AG04449 (cell line): ENCODE data around the gene FEZF1.

Source experiments
- CTCF ChIA-PET: fragments of 350-600 bp; formaldehyde crosslinking; extraction: SDS; loops from one replicate; lab custom pipeline; 2021; ENCODE audit warnings: antibody characterized with exemption; lab: Yijun Ruan, JAX
- POLR2A ChIA-PET: fragments of 400-600, 350-600 bp; formaldehyde crosslinking; extraction: SDS; loops from one replicate; lab custom pipeline; 2020; ENCODE audit warnings: antibody characterized with exemption, inconsistent platforms; lab: Yijun Ruan, JAX
- DNase-seq: peaks from one replicate; pipeline ENCODE4 v3.0.0-alpha.2; 2010; ENCODE audit warnings: low read depth, low spot score
- H3K4me3 ChIP-seq: 2 replicates; pipeline ENCODE4 v1.5.1; 2011; ENCODE audit warnings: low read depth, mild to moderate bottlenecking, control low read depth, low read length
- CTCF ChIP-seq: IDR thresholded peaks from one replicate; pipeline ENCODE4 v1.5.1; 2011; ENCODE audit warnings: mild to moderate bottlenecking, moderate library complexity, low read length, control low read depth, inconsistent platforms; ENCODE audit not compliant: insufficient read depth; ENCODE audit errors: missing control alignments

The FEZF1 gene

DNA sequence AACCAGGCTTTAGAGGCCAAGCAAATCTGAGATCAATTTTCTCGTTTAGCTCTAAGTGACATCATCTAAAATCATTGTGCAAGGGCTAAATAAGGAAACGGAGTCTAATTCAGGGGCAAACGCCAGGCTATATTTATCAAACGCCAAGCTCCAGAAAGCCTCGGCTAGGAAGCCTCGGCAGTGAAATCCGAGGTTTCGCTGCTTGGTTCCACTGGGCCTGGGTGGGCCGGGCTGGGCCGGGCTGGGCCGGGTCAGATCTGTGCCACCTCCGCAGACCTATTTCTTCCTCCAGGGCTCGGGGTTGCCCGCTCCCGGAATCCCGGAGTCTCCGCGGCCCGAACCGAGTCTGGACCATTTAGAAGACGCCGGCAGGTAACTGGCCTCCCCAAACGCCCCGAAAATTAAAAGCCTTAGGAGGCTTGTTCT is 459 bp upstream of the FEZF1 start:
- TF ChIP-seq CTCF = no peak
- H3K4me3 ChIP-seq = no peak overlapping the region
- CTCF ChIA-PET = no interaction called here
- POLR2A ChIA-PET = no interaction called here
- DNase-seq = no peak

DNA sequence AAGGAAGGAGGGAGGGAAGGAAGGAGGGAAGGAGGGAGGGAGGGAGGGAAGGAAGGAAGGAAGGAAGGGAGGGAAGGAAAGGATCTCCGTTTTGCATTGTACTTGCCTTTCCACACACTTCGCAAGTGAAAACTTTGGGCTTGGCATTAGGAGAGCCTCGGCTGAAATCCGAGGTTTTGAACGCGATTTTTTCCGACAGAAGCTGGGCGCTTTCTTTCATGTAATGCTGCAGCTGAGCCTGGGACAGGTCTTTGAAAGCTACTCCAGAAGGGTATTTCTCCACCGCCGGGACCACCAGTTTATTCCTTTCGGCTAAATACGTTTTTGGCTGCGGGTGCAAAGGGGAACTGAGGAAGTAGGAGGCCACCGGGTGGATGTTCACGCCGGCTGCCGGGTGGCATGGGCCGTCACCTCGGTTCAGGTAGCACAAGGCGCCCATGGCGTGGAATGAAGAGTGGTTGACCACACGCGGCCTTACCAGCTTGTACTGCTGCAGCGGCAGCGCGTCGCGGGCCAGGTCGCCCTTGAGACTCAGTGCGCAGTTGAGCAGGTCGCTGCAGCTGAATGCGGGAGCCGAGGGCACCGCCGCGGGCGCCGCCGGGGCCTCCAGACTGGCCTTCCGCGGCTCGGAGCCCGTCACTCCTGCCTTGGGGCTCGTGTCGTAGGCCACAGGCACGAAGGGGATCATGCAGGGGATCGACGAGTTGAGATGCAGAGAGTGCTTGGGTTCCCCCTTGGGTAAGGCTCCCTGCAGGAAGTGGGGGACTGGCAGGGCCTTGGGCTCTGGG is 825 bp downstream of the FEZF1 start:
- CTCF ChIA-PET = no interaction called here
- POLR2A ChIA-PET = no interaction called here
- TF ChIP-seq CTCF = no peak
- H3K4me3 ChIP-seq = no peak overlapping the region
- no peak for DNase-seq

- H3K4me3 ChIP-seq = no peak overlapping the region
- ChIA-PET CTCF (no interaction called here), POLR2A (no interaction called here)
Observed at GRCh38 chr7:122302761-122303530, 1.6 kb downstream of the FEZF1 start.

GRCh38 chr7:122301858-122302760 is 2.4 kb downstream of the FEZF1 start:
- ChIA-PET POLR2A (no interaction called here), CTCF (no interaction called here)
- no peak for DNase-seq
- TF ChIP-seq CTCF = no peak
- no peak overlapping the region for H3K4me3 ChIP-seq

More at GRCh38 chr7:122302761-122303530, 1.6 kb downstream of the FEZF1 start:
- no peak for DNase-seq
- TF ChIP-seq CTCF = no peak

- no peak overlapping the region for H3K4me3 ChIP-seq
Observed at GRCh38 chr7:122300956-122301833, 3.4 kb downstream of the FEZF1 start.

More at GRCh38 chr7:122300956-122301833, 3.4 kb downstream of the FEZF1 start:
- CTCF ChIA-PET = no interaction called here
- DNase-seq = no peak
- no peak for TF ChIP-seq CTCF
- POLR2A ChIA-PET = no interaction called here
